ENCODE data around the gene PTPRT.

PTPRT gene

DNA sequence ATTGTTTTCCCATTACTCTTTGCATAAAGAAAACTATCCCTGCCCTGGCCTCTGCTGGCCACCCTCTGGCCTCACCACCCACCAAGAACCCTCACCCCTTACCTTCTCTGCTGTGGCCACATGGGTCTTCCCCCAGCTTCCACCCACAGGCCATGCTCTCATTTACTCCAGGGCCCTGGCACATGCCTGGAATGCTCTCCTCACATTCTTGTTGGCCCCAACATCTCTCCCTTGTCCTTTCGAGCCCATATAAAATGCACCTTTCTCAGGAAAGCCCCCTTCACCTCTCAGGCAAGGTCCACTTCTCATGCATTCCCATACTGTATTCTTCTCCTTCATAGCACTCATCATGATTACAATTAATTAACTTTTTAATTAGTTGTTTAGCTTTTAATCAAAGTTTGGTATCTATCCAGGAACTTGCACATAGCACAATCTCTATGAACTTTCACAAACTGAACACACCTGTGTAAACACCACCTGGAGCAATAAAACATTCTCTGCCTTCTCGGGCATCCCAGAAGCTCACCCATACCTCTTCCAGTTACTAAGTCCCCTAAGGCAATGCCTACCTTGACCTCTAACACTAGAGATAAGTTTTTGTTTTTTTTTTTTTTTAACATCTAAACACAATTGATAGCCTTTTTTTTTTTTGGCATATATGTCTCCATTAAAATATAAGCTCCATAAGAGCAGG, 617.2 kb downstream of the PTPRT start:
- DNase-seq: no peak

- DNase-seq: no peak
Measured at GRCh38 chr20:42567409-42567808, 622.3 kb downstream of the PTPRT start.

GRCh38 chr20:42565235-42565995, 624.3 kb downstream of the PTPRT start:
- no peak for DNase-seq

GRCh38 chr20:42559665-42560064, 630.0 kb downstream of the PTPRT start:
- DNase-seq: peak in 6 of 58 donors; percentile 6 to 65 (median 28)

GRCh38 chr20:42556575-42556974, 633.1 kb downstream of the PTPRT start:
- no peak for DNase-seq

- no peak for DNase-seq
Measured at GRCh38 chr20:42553374-42553773, 636.3 kb downstream of the PTPRT start.

- no peak for DNase-seq
Measured at GRCh38 chr20:42549496-42549895, 640.2 kb downstream of the PTPRT start.

GRCh38 chr20:42544926-42545325, 644.8 kb downstream of the PTPRT start:
- no peak for DNase-seq

DNA sequence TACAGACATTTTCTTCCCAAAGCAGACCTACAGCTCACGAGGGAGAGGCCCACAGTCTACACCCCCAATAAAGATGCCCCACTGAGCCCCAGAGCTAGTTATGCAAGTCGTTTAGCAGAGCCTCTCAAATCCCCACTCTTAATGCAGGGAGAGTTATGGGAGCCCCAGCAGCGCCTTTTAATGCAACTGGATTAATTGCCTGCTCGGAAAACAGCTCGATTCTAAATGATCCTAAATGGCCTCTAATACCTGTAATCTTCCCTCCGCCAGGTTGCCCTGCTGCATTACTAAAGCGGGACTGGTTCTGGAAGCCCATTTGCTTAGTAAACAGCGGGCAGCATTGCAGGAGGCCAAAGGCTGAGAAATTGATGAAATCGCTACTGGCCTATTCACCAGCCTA, 656.9 kb downstream of the PTPRT start:
- DNase-seq: no peak

DNA sequence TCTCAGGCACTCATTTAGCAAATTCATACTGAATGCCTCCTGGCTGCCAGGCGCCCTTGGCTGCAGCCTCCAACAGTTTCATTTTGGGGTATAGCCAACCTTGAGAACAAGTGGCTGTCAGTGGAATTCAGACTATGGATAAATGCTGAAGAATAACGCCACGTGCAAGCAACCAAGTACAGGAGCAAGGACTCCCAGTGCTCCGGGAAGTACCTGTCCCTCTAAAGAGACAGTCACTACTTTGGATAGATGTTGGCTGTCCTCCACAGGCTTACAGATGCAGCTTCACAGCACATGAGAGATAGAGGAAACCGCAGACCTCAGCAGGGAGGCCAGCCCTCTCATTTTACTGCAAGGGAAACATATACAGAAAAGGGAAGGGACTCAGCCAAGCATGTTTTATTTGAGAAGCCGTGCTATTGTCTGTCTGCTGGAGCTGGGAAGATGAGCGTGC, 658.2 kb downstream of the PTPRT start:
- DNase-seq: peak in 34 of 58 donors; percentile 1 to 59 (median 22)

DNA sequence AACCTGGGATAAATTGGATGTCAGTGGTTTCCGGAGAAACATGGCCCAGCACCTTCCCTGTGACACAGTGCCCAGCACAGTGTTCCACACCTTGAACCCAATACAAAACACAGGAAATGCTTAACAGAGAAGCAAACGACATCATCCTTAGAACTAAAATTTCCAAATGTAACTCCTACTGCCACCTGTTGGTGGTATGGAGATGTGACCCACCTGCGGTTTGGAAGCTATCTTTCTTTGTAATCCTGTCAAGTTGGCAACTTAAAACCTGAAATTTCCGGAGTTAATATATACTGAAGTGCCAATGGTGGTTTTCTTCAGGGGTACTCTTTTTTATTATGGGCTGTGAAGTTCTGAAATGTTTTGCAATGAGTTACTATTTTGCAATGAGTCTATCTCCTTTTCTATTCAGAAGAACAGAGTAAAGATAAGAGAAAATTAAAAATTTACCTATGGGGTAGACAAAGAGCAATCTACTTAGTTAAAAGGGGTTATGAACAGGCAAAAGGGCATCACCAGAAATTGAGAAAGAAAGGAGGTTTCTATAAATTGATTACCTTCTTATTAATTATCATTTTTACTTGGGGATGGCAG, 658.8 kb downstream of the PTPRT start:
- DNase-seq: peak in 4 of 58 donors; percentile 0 to 4 (median 2)

- no peak for DNase-seq
Measured at GRCh38 chr20:42530191-42530590, 659.5 kb downstream of the PTPRT start.

DNA sequence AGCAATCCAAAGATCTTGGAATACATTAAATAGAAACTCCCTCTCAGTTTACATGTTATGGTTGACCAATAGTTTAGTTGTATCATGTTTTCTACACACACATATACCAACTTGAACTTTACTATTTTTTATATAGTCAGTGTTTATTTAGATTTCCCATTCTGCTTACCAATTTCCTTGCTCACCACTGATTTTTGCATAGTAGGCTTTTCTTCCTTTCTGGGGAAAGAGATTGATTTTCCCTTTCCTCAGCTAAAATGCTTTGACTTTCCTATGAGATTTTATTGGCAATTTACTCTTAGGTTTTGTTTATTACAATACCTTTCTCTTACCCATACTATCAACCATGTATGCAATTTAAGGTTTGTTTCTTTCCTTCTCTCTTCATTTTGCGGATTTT, 665.6 kb downstream of the PTPRT start:
- no peak for DNase-seq

GRCh38 chr20:42516692-42517091, 673.0 kb downstream of the PTPRT start:
- DNase-seq: no peak

DNA sequence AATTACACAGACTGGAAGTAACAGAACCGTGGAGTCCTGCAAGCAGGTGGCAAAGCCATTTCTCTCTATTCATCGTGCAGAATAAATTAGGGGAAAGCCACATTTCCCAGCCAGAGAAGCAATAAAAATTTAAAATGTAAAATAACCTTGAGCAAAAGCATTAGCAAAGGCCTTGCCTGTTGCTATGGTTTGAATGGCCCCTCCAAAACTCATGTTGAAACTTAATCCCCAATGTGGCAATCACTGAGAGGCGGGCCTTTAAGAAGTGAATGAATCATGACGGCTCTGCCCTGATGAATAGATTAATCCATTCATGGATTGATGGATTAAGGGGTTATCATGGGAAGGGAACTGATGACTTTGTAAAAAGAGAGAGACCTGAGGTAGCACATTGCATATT, 679.0 kb downstream of the PTPRT start:
- no peak for DNase-seq

GRCh38 chr20:42507874-42508273, 681.8 kb downstream of the PTPRT start:
- DNase-seq: no peak

GRCh38 chr20:42506397-42506796, 683.3 kb downstream of the PTPRT start:
- no peak for DNase-seq

DNA sequence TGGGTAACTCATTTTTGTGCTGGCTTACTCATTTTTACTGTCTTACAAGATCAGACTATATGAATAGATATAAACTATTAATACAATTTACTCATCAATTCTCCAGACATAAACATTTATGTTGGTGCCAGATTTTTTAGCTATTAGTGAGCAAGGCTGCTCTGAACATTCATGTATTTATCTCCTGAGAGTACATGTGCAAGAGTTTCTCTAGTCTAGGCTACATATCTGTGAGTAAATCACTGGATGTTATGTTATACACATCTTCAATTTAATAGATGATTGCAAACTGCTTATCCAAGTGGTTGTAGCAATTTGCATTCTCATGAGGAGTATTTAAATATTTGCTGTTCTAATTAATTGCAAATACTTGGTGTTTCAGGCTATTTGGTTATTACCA, 687.1 kb downstream of the PTPRT start:
- no peak for DNase-seq

DNA sequence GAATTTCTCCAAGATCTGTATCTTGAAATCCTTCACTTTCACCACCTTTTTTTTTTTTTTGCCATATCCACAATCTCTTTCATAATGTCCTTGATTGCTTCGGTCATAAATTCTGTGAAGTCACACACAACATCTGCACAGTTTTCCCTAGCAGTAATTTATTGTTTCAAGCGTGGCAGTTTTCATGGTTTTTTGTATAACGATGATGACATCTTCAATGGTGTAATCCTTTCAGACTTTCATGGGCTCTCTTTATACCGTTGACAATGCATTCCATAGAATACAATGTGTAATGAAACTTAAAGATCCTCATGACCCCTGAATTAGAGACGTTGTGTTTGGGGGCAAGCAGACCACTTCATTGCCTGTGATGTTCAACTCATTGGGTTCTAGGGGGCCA, 693.1 kb downstream of the PTPRT start:
- DNase-seq: no peak

DNA sequence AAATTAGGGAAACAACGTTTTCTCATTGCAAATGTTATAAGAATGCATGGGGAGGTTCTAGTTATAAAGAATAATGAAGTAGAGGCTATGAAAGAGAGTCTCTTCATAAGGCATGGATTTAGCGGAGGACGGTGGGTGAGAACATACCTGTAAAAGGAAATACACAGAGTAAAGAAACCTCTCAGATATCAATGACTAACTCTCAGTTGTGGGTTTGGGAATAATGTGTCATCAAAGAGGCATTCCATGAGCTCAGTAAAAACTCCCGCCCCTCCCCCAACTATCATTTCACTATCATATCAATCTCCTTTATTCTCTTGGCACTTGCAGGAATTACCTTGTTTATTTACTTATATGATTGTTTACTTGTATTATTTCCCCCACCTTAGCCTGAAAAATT, 695.4 kb downstream of the PTPRT start:
- DNase-seq: no peak

DNA sequence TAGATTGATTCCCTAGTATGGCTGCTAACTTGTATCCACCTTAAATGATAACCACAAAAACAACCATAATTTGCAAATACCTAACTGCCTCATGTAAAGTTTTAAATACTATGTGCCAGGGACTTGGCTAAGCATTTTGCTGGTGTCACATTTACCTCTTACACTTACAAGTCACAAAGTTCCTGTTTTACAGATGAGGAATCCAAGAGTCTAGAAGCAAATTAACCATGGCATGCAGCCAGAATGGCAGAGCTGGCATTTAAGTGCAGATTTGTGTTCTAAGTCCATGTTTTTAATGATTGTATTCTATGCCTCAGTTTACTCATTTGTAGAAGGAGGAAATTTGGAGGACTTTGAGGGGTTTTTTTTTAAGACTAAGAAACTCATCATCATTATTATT, 696.7 kb downstream of the PTPRT start:
- DNase-seq: peak in 1 of 58 donors; percentile 4

GRCh38 chr20:42492290-42492689, 697.4 kb downstream of the PTPRT start:
- no peak for DNase-seq

DNA sequence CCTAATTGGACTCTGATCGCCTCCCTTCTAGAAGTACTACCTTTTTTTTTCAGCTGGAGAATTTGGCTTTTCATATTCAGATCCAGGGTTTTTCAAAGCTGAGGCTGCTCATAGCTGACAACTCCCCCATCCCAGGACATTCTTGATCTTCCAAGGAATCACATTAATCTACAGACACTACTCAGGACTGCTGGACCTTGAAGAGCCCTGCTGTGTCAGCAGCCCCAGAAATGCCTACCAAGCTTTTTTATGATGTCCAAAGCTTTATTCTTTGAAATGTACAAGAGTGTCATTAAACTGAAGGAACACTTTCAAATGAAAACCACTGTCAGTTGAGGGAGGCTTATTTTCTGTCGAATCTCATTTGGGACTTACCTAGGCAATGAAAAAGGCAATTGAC, 704.1 kb downstream of the PTPRT start:
- DNase-seq: no peak

All from anterior cingulate cortex (tissue), 58 donors.